ENCODE results near the gene PARG.
"Not testable (repeated sequence)": the region's sequence is repeated elsewhere in the genome, so short reads cannot be mapped to it uniquely, and the experiment has no call there.

PARG gene

GRCh38 chr10:49819234-49819958, 122.4 kb downstream of the PARG start:
- no peak for DNase-seq

DNA sequence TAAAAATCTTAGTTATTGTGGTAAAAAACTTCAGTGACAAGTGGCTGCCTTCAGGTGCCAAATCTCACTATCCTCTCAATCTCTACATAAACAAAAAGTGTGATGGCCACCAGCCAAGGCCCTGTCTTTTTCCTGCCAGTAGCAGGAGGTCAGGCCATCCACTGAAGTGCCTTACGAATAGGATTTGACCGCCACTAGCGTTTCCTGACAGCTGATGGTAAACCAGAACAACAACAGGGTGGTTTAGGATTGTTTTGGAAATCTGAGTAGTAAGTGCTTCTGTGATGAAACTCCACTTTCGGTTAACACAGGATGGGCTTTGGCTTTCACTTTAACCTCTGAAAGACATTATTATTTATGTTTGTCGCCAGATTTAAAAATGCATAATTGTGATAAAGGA, 124.0 kb downstream of the PARG start:
- DNase-seq, result no peak

- no peak for DNase-seq
Measured at GRCh38 chr10:49803988-49804387, 137.8 kb downstream of the PARG start.

DNA sequence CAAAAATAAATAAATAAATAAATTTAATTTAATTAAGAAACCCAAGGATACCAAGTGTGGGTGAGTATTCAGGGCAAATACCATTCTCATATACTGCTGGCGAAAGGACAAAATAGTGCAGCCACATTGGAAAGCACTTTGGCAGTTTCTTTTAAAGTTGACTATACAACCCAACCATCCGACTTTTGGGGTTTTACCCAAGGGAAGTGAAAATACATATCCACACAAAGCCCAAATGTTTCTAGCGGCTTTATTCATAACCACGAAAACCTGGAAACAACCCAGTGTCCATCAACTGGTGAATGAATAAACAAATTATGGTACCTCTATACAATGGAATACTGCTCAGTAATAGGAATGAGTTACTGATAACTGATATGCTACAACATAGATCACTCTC, 143.6 kb downstream of the PARG start:
- DNase-seq, result no peak

DNA sequence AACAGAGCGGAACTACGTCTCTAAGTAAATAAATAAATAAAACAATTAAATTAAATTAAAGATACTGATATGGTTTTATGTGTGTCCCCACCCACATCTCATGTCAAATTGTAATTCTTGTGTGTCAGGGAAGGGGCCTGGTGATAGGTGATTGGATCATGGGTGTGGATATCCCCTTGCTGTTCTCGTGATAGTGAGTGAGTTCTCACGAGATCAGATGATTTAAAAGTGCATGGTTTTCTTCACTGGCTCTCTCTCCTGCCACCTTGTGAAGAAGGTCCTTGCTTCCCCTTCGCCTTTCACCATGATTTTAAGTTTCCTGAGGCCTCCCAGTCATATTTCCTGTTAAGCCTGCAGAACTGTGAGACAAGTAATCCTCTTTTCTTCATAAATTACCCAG, 150.7 kb downstream of the PARG start:
- DNase-seq, result no peak

DNA sequence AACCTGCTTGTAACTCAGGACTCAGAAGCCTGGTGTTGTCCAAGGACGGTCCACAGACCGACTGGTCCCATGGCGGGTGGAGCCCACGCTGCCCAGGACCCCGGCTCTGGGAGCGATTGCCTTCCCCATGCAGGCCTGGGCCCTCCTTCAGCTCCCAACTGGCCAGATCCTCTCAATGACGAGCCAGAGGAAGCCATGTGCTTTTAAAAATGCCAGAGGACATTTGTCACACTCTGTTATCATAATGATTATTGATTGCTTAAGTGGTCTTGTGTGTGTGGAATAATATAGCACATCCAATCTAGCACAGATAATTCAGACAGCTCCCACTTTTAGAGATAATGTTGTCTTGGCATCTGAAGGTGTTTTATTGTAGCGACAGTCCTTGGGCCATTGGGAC, 157.1 kb downstream of the PARG start:
- DNase-seq, result no peak

DNA sequence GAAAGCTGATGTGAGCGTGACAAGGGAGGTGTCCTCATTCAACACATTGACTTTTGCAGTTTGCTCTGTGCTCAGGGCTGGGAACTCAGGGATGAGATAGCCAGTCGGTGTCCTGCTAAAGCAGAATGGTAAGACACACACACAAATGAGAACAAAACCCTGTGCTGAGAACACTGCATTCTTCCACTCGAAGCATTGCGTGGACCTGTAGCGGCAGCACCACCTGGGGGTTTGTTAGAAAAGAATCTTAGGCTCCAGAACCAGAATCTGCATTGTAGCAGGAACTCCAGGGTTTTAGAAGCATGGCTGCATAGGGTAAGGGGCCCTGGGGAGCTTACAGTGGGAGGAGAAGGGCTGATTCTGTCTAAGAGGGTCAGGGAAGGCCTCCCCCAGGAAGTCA, 158.2 kb downstream of the PARG start:
- no peak for DNase-seq

DNA sequence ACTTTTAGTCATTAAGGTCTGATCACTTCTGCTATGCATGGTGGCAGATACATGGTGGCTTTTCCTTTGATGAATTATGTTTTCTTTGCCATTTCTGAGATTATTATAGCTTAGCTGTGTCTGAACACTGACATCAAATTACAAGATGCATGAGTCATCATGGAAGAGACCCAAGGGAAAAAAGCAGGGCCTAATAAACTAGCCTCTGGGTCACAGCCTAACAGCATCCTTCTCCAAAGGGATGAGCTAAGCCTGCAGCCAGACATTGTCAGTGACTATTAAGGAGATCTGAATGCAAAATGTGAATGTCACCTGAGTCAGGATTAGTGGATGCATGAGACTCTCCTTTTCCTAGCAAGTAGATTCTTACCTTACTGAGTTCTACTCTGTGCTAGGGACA, 160.6 kb downstream of the PARG start:
- no peak for DNase-seq

GRCh38 chr10:49778197-49778596, 163.6 kb downstream of the PARG start:
- DNase-seq, result no peak

- DNase-seq, result no peak
Measured at GRCh38 chr10:49776851-49777250, 165.0 kb downstream of the PARG start.

GRCh38 chr10:49775014-49775413, 166.8 kb downstream of the PARG start:
- DNase-seq, result no peak

GRCh38 chr10:49772944-49773343, 168.9 kb downstream of the PARG start:
- DNase-seq, result not testable (repeated sequence)

- not testable (repeated sequence) for DNase-seq
Measured at GRCh38 chr10:49771046-49771445, 170.8 kb downstream of the PARG start.

DNA sequence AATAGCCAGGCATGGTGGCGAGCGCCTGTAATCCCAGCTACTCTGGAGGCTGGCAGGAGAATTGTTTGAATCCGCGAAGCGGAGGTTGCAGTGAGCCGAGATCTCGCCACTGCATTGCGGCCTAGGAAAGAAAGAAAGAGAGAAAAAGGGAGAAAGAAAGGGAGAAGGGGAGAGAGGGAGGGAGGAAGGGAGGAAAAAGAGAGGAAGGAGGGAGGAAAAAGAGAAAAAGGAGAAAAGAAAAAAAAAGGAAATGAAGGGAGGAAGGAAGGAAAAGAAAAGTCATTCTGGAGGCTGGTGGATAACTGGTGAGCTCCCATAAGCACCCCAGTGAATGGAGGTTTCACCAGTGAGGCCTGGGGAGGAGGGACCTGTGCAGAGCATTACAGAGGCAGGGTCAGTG, 172.1 kb downstream of the PARG start:
- no peak for DNase-seq

DNA sequence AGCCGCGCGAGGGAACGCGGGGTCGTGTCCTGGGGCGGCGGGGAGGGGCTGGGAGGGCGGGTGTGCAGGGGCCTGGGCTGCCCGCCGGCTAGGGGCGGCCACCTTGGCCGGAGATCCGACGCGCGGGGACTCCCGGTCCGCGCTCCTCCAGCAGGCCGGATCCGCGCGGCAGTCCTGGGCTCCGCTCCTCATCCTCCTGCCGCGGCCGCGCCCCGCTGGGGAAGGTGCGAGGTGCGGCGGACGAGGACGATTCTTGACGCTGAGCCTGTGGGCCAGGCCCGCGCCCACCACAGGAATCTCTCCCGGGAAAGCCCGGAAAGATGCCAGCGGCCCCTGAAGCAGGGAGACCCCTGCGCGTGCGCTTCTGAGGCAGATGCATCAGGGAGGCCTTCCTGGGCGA, 173.1 kb downstream of the PARG start:
- no peak for DNase-seq

DNA sequence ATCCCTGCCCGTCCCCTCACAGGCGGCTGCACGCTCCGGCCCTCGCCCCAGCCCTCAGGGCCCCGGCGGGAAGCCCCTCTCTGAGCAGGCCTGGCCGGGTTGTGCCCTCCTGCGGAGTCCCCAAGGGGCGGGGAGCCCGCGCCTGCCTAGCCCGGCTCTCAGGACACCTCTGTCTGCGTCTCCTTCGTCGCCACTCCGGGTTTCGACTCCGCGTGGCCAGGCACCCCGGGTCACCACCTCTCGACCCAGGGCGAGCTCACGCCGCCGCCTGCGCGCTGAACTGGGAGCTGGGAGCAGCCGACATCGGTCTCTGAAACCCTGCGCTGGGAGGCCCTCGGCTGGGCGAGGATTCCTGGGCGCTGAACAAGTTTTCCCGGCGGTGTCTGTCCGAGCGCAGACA, 173.5 kb downstream of the PARG start:
- no peak for DNase-seq
